Activated CD4-positive, alpha-beta T cell treated with anti-CD3 and anti-CD28 coated beads for 36 hours (primary cell): ENCODE measurements around the gene PSORS1C2. TPM values are rescaled to one million over a fixed set of nuclear protein-coding genes. Genes with fewer than 3 reads are reported as not detected.

ENCODE experiments used
- ATAC-seq: fragments of 200-7000 bp; cut with Tn5 transposase; one replicate; pipeline ENCODE4 v1.10.0; 2021; ENCODE audit warnings: mild to moderate bottlenecking, moderate library complexity
- CTCF ChIA-PET: fragments of 350-600 bp; sonication (Branson Sonifier 250); formaldehyde crosslinking; loops from one replicate; lab custom pipeline; 2021; ENCODE audit warnings: antibody characterized with exemption; lab: Charles Lee
- POLR2A ChIA-PET: fragments of 350-600 bp; sonication (Branson Sonifier 250); formaldehyde crosslinking; loops from one replicate; lab custom pipeline; 2021; ENCODE audit warnings: antibody characterized with exemption, inconsistent platforms; lab: Charles Lee
- DNase-seq: peaks from one replicate; pipeline ENCODE4 v3.0.0-alpha.2; 2020
- H3K27ac Mint-ChIP-seq: one replicate; pipeline ENCODE4 v1.8.0; 2021; ENCODE audit warnings: mixed read lengths
- H3K27me3 Mint-ChIP-seq: one replicate; pipeline ENCODE4 v1.8.0; 2021; ENCODE audit warnings: mixed read lengths
- H3K36me3 Mint-ChIP-seq: one replicate; pipeline ENCODE4 v1.8.0; 2021; ENCODE audit warnings: low read depth, mixed read lengths
- H3K4me1 Mint-ChIP-seq: one replicate; pipeline ENCODE4 v1.8.0; 2021; ENCODE audit warnings: mixed read lengths
- H3K4me3 Mint-ChIP-seq: one replicate; pipeline ENCODE4 v1.8.0; 2021; ENCODE audit warnings: mild to moderate bottlenecking, moderate library complexity, mixed read lengths
- H3K9me3 Mint-ChIP-seq: one replicate; pipeline ENCODE4 v1.8.0; 2021; ENCODE audit warnings: low read depth, mixed read lengths
- intact Hi-C, 2 experiments: fragments of 100-400 bp; cut with DNase I in 1 of 2; cut with micrococcal nuclease in 1 of 2; formaldehyde crosslinking; loops; one replicate each; pipeline versions ENCODE4 v1.14.2 to v1.15.1; 2022 to 2024; cut with DNase I, micrococcal nuclease
- total RNA-seq, 2 experiments: library from RNA; stranded (reverse); gene quantifications; one replicate each; pipeline ENCODE4 v1.2.3, GENCODE V29; 2021

Gene PSORS1C2
- total RNA-seq, 2 experiments from 2014 or later: not detected

- Mint-ChIP-seq H3K36me3 (peaks cover 37% of the 10 kb centered on the region), H3K9me3 (no peaks in the 10 kb centered on the region), H3K4me1 (peaks cover 27% of the 10 kb centered on the region), H3K27me3 (no peaks in the 10 kb centered on the region), H3K4me3 (peak overlapping the region; percentile 97), H3K27ac (no peak overlapping the region)
- CTCF ChIA-PET: interaction anchor here (1.4 kb wide), 1 partner anchor 27 kb away, joined by 4 read pairs; no protein-coding TSS in a partner anchor
- intact Hi-C loops: loop anchor here in 1 of 2 experiments (5.0 to 10.0 kb wide), 2 partner anchors 442 to 829 kb away; partner anchors contain the start of genes MDC1 and TRIM39
- ATAC-seq (no peak), DNase-seq (no peak)
- POLR2A ChIA-PET: no interaction called here
Measured at GRCh38 chr6:31156641-31157040, 17.8 kb upstream of the PSORS1C2 start.

GRCh38 chr6:31154436-31154835 is 15.6 kb upstream of the PSORS1C2 start:
- no peaks in the 10 kb centered on the region for H3K9me3 Mint-ChIP-seq
- no peaks in the 10 kb centered on the region for H3K27me3 Mint-ChIP-seq
- CTCF ChIA-PET: interaction anchor here (0.7 to 1.0 kb wide), 4 partner anchors 11 to 227 kb away, joined by 3 to 4 read pairs (median 3); no protein-coding TSS in a partner anchor
- POLR2A ChIA-PET: no interaction called here
- intact Hi-C loops: loop anchor here in 1 of 2 experiments (10.0 kb wide), 1 partner anchor 440 kb away; the partner anchor contains the start of gene MDC1
- H3K4me1 Mint-ChIP-seq: peaks cover 11% of the 10 kb centered on the region
- peaks cover 25% of the 10 kb centered on the region for H3K36me3 Mint-ChIP-seq
- ATAC-seq: no peak
- no peak overlapping the region for H3K27ac Mint-ChIP-seq
- no peak for DNase-seq
- H3K4me3 Mint-ChIP-seq: no peak overlapping the region

- Mint-ChIP-seq H3K36me3 (peaks cover 14% of the 10 kb centered on the region), H3K9me3 (no peaks in the 10 kb centered on the region), H3K27ac (no peak overlapping the region), H3K4me3 (no peak overlapping the region), H3K27me3 (no peaks in the 10 kb centered on the region), H3K4me1 (peaks cover 7% of the 10 kb centered on the region)
- CTCF ChIA-PET: interaction anchor here (0.7 to 1.8 kb wide), 4 partner anchors 14 to 571 kb away, joined by 3 to 5 read pairs (median 4); partner anchors contain the start of gene PSORS1C2
- POLR2A ChIA-PET: no interaction called here
- intact Hi-C loops: loop anchor here in 1 of 2 experiments (10.0 kb wide), 1 partner anchor 438 kb away; the partner anchor contains the start of gene MDC1
- DNase-seq (no peak), ATAC-seq (no peak)
Measured at GRCh38 chr6:31152781-31153180, 13.9 kb upstream of the PSORS1C2 start.

- CTCF ChIA-PET: interaction anchor here (0.6 to 1.1 kb wide), 3 partner anchors 11 to 1390 kb away, joined by 3 read pairs; no protein-coding TSS in a partner anchor
- no peak for DNase-seq
- intact Hi-C loops: loop anchor here in 1 of 2 experiments (10.0 kb wide), 1 partner anchor 435 kb away; the partner anchor contains the start of gene MDC1
- Mint-ChIP-seq H3K4me1 (no peaks in the 10 kb centered on the region), H3K27me3 (no peaks in the 10 kb centered on the region), H3K9me3 (no peaks in the 10 kb centered on the region), H3K36me3 (peaks cover 17% of the 10 kb centered on the region), H3K4me3 (no peak overlapping the region), H3K27ac (no peak overlapping the region)
- ATAC-seq: no peak
- POLR2A ChIA-PET: no interaction called here
Measured at GRCh38 chr6:31149827-31150447, 11.1 kb upstream of the PSORS1C2 start.

- POLR2A ChIA-PET: interaction anchor here (1.0 kb wide), 1 partner anchor 53 kb away, joined by 4 read pairs; no protein-coding TSS in a partner anchor
- H3K4me3 Mint-ChIP-seq: no peak overlapping the region
- no peak overlapping the region for H3K27ac Mint-ChIP-seq
- no peaks in the 10 kb centered on the region for H3K4me1 Mint-ChIP-seq
- ATAC-seq (no peak), DNase-seq (no peak)
- no peaks in the 10 kb centered on the region for H3K27me3 Mint-ChIP-seq
- H3K9me3 Mint-ChIP-seq: no peaks in the 10 kb centered on the region
- peaks cover 18% of the 10 kb centered on the region for H3K36me3 Mint-ChIP-seq
- CTCF ChIA-PET: interaction anchor here (0.6 to 2.9 kb wide), 6 partner anchors 8 to 221 kb away, joined by 3 to 15 read pairs (median 4); no protein-coding TSS in a partner anchor
- intact Hi-C loops: no loop called here
Measured at GRCh38 chr6:31145386-31145785, 6.5 kb upstream of the PSORS1C2 start.

- Mint-ChIP-seq H3K9me3 (no peaks in the 10 kb centered on the region), H3K36me3 (peaks cover 18% of the 10 kb centered on the region), H3K27me3 (no peaks in the 10 kb centered on the region), H3K27ac (no peak overlapping the region), H3K4me3 (no peak overlapping the region), H3K4me1 (no peaks in the 10 kb centered on the region)
- DNase-seq (no peak), ATAC-seq (no peak)
- ChIA-PET CTCF (interaction anchor here (0.6 to 2.9 kb wide), 4 partner anchors 17 to 307 kb away, joined by 3 to 15 read pairs (median 4); no protein-coding TSS in a partner anchor), POLR2A (interaction anchor here (1.0 kb wide), 1 partner anchor 53 kb away, joined by 4 read pairs; no protein-coding TSS in a partner anchor)
- intact Hi-C loops: no loop called here
Measured at GRCh38 chr6:31144970-31145340, 6.1 kb upstream of the PSORS1C2 start.

GRCh38 chr6:31144296-31144969 is 5.6 kb upstream of the PSORS1C2 start:
- Mint-ChIP-seq H3K4me3 (no peak overlapping the region), H3K27me3 (no peaks in the 10 kb centered on the region), H3K27ac (no peak overlapping the region), H3K36me3 (peaks cover 16% of the 10 kb centered on the region), H3K4me1 (no peaks in the 10 kb centered on the region), H3K9me3 (no peaks in the 10 kb centered on the region)
- intact Hi-C loops: no loop called here
- ChIA-PET POLR2A (no interaction called here), CTCF (interaction anchor here (0.6 to 2.9 kb wide), 3 partner anchors 13 to 307 kb away, joined by 3 to 15 read pairs (median 3); no protein-coding TSS in a partner anchor)
- ATAC-seq (no peak), DNase-seq (no peak)

GRCh38 chr6:31143148-31143547 is 4.3 kb upstream of the PSORS1C2 start:
- CTCF ChIA-PET: interaction anchor here (0.6 to 1.0 kb wide), 2 partner anchors 12 to 1104 kb away, joined by 3 read pairs; no protein-coding TSS in a partner anchor
- Mint-ChIP-seq H3K27ac (no peak overlapping the region), H3K27me3 (no peaks in the 10 kb centered on the region), H3K4me3 (no peak overlapping the region), H3K9me3 (no peaks in the 10 kb centered on the region), H3K4me1 (no peaks in the 10 kb centered on the region), H3K36me3 (peaks cover 16% of the 10 kb centered on the region)
- ATAC-seq (no peak), DNase-seq (no peak)
- POLR2A ChIA-PET: no interaction called here
- intact Hi-C loops: no loop called here

GRCh38 chr6:31142361-31142761 is 3.5 kb upstream of the PSORS1C2 start:
- no peak for ATAC-seq
- H3K4me3 Mint-ChIP-seq: no peak overlapping the region
- H3K9me3 Mint-ChIP-seq: no peaks in the 10 kb centered on the region
- peaks cover 16% of the 10 kb centered on the region for H3K36me3 Mint-ChIP-seq
- ChIA-PET CTCF (interaction anchor here (0.6 kb wide), 1 partner anchor 1103 kb away, joined by 3 read pairs; no protein-coding TSS in a partner anchor), POLR2A (no interaction called here)
- no peak overlapping the region for H3K27ac Mint-ChIP-seq
- no peak for DNase-seq
- peaks cover 6% of the 10 kb centered on the region for H3K4me1 Mint-ChIP-seq
- intact Hi-C loops: no loop called here
- no peaks in the 10 kb centered on the region for H3K27me3 Mint-ChIP-seq

- POLR2A ChIA-PET: no interaction called here
- Mint-ChIP-seq H3K9me3 (no peaks in the 10 kb centered on the region), H3K27ac (no peak overlapping the region), H3K4me1 (peaks cover 6% of the 10 kb centered on the region), H3K27me3 (no peaks in the 10 kb centered on the region), H3K36me3 (peaks cover 13% of the 10 kb centered on the region), H3K4me3 (no peak overlapping the region)
- ATAC-seq: no peak
- CTCF ChIA-PET: no interaction called here
- intact Hi-C loops: no loop called here
- DNase-seq: no peak
Measured at GRCh38 chr6:31140643-31141042, 1.8 kb upstream of the PSORS1C2 start.

GRCh38 chr6:31139599-31139998 is 733 bp upstream of the PSORS1C2 start:
- CTCF ChIA-PET: interaction anchor here (1.1 to 1.7 kb wide), 2 partner anchors 21 to 53 kb away, joined by 3 to 5 read pairs; no protein-coding TSS in a partner anchor
- POLR2A ChIA-PET: no interaction called here

More at GRCh38 chr6:31139599-31139998, 733 bp upstream of the PSORS1C2 start:
- DNase-seq: no peak
- H3K9me3 Mint-ChIP-seq: no peaks in the 10 kb centered on the region
- H3K36me3 Mint-ChIP-seq: peaks cover 6% of the 10 kb centered on the region
- intact Hi-C loops: no loop called here
- no peaks in the 10 kb centered on the region for H3K27me3 Mint-ChIP-seq
- H3K27ac Mint-ChIP-seq: no peak overlapping the region
- H3K4me3 Mint-ChIP-seq: no peak overlapping the region
- H3K4me1 Mint-ChIP-seq: peaks cover 6% of the 10 kb centered on the region
- no peak for ATAC-seq
